NCI-H526 (cell line): ENCODE data around the gene GIPR.
"Not testable (repeated sequence)": the region's sequence is repeated elsewhere in the genome, so short reads cannot be mapped to it uniquely, and the experiment has no call there.

ENCODE experiments used
- DNase-seq, 2 experiments: peaks; one replicate each; lab custom pipeline; 2025; lab: John Stamatoyannopoulos, UW

GIPR gene, protein sequence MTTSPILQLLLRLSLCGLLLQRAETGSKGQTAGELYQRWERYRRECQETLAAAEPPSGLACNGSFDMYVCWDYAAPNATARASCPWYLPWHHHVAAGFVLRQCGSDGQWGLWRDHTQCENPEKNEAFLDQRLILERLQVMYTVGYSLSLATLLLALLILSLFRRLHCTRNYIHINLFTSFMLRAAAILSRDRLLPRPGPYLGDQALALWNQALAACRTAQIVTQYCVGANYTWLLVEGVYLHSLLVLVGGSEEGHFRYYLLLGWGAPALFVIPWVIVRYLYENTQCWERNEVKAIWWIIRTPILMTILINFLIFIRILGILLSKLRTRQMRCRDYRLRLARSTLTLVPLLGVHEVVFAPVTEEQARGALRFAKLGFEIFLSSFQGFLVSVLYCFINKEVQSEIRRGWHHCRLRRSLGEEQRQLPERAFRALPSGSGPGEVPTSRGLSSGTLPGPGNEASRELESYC

DNA sequence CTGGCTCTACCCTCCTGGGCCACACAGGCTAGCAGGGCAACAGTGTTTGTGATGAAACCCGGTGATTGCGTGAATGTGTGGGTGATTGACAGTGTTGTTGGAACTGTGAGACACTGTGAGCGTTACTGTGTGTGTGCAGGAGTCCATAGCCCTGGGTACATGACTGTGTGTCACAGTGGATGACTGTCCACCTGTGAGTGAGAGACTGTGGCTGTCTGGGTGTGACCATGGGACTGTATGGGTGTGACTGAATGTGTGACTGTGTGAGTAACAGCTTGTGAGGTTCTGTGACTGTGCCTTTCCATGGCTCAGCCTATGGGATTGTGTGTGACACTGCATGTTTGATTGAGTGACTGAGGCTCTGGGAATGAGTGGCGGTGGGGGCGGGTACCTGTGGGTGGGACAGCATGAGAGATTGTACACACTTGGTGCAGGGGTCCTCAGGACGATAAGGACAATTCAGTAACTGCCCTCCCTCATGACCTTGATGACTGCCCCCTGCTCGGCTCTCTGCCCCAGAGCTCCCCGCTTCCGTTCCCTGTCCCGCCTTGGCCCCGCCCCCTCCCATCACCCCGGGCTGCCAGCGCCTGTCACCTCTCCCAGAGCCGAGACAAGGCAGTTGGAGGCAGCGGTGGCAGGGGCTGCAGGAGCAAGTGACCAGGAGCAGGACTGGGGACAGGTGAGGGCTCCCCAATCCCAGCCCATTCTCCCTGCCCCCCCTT is at the start of gene GIPR:
Gene GIPR (plus strand): TSS at position 602 of the 722 bp plus-strand sequence. CDS start 1,300 bp downstream, outside the sequence.
- peak in 1 of 2 experiments; percentile 61 for DNase-seq

DNA sequence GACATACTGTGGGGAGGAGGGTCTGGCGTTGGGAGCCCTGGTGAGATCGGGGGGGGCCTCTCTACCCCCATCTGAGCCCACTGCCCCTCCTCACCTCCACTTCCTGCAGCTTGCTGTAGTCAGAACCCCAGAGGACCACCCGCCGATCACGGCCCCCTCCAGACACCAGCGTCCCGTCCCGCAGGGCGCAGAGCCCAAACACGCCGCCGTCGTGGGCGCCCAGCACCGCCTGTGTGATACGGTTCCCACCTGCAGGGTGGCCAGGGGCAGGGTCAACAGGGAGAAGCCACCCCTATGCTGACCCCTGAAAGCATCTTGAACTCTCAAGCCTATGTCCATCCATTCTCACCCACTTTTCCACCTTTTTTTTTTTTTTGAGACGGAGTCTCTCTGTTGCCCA is 46.6 kb upstream of the GIPR start:
- no peak for DNase-seq

DNA sequence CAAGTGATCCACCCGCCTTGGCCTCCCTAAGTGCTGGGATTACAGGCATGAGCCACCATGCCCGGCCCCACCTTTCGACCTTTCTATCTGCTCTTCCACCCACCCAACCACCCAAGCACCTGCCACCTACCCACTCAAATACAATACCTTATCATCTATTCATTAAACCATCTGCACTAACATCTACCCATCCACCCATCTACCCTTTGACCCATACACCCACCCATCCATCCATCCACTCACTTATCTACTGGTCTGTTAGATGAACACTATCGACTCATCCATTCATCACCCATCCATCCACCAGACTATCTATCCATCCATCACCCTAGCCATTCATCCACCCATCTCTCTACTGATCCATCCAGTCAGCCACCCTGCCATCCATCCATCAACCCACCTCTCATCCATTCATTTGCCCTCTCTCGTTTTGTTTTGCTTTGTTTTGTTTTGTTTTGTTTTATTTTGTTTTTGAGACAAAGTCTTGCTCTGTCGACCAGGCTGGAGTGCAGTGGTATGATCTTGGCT is 46.0 kb upstream of the GIPR start:
- DNase-seq = no peak

DNA sequence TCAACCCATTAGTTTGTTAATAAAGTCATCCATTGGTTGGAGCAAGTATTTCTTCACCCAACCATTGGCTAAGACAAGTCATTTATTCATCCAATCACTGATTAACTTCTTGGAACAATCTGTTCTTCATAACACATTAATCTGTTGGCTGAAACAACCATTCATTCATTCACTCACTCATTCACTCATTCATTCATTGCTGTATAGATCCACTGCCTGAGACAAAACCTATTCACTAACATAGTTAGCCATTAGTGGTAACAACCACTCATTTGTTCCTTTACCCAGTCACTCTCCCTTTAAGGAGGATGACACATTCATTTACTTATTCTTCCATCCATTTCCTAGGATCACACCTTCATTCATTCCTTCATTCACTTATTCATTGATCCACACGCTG is 44.0 kb upstream of the GIPR start:
- DNase-seq = no peak

DNA sequence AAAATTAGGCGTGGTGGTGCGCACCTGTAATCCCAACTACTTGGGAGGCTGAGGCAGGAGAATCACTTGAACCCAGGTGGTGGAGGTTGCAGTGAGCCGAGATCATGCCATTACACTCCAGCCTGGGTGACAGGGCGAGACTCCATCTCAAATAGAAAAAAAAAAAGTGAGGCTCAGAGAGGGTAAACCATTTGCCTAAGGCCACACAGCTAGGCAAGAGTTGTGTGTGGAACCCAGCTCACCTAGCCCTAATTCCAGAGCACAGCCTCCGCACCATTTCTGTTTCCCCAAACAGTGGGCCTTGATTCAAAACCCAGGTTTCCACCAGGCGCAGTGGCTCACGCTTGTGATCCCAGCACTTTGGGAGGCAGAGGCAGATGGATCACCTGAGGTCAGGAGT is 39.8 kb upstream of the GIPR start:
- not testable (repeated sequence) for DNase-seq

DNA sequence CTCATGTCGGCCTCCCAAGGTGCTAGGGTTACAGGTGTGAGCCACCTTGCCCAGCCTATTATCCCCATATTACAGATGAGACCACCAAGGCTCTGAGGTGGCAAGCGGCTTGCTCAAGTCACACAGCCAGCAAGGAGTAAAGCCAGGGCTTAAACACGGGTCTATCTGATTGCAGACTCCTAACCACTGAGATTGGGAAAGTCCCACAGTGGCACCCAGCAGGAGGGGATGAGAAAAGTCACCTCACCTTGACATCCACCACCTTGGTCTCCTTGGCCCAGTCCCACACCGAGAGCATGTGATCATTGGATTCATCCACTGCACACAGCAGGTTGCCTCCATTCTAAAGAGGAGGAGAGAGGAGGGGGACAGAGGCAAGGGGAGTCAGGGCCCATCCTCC is 38.3 kb upstream of the GIPR start:
- DNase-seq = no peak

DNA sequence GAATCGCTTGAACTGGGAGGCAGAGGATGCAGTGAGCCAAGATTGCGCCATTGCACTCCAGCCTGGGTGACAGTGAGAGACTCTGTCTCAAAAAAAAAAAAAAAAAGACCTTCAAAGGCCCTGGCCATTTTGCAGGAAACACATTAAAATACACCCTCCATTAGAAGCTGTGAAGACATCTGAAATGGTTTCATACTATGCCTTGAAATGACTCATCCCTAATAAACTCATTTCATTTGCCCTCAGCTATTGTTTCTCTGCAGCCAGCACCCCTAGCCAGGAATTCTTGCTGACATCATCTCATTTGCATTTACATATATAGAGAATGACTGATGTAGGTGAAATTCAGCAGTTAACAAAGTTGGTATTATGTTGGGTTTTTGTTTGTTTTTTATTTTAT is 37.6 kb upstream of the GIPR start:
- DNase-seq = no peak

DNA sequence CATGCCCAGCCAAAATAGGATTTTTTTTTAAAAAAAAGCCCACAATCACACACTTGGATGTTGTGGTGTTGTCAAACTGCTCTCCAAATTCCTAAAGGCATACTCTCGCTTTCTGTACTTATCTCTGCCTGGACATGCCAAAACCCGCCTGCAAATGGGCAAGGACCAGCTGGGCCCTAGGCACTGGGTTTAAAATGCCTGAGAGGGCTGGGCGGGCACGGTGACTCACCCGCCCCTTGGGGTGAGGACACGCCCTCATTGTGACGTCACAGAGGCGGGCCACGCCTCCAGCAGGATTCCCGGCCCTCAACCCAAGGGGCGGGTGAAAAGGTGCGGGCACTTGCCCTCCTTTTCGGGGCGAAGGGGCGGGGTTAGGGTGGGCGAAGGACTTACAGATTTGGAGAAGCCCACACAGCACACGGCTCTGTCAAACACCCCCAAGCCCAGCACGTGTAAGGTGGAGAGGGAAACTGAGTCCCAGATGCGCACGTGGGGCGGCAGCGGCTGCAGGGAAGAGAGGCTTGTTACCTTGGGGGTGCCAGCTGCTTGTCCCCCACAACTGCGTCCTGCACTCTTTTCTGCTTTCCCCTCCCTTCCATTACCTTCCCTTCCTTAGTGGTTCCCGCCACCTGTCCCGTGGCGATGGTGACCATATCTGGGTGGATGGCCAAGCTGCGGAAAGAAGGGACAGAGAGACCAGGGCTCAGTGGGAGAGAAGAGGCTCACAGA is 35.4 kb upstream of the GIPR start:
- DNase-seq = peak; percentile 5 to 73

DNA sequence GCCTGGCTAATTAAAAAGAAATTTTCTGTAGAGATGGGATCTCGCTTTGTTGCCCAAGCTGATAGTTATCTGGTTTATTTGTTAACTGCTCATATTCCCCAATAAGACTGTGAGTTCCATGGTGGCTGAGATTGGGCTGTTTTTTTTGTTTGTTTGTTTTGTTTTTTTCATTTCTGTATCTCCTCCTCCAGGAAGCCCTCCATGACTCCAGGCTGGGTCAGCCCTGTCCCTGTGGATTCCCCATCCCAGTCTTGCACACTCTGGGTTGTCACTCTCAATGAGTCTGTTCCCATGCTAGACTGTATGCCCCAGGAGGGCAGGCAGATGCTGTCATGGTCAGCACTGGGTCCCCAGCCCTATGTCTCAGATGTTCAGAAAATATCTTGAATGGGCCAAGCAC is 31.7 kb upstream of the GIPR start:
- no peak for DNase-seq

DNA sequence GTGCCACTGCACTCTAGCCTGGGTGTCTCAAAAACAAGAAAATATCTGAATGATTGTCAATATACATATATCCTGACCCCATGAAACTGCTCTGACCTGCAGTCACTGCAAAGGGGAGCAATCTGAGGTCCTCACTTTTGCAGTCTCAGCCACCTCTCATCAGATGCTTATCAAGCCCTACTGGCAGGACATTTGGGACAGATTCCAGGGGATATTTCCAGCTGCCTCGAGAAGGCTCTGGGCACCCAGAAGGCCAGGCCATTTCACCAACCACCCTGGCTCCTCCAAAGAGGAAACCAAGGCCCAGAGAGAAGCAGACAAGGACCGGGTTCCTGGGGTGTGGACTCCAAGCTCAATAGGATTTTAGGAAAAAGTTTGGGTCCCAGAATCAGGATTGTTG is 31.1 kb upstream of the GIPR start:
- DNase-seq = no peak

DNA sequence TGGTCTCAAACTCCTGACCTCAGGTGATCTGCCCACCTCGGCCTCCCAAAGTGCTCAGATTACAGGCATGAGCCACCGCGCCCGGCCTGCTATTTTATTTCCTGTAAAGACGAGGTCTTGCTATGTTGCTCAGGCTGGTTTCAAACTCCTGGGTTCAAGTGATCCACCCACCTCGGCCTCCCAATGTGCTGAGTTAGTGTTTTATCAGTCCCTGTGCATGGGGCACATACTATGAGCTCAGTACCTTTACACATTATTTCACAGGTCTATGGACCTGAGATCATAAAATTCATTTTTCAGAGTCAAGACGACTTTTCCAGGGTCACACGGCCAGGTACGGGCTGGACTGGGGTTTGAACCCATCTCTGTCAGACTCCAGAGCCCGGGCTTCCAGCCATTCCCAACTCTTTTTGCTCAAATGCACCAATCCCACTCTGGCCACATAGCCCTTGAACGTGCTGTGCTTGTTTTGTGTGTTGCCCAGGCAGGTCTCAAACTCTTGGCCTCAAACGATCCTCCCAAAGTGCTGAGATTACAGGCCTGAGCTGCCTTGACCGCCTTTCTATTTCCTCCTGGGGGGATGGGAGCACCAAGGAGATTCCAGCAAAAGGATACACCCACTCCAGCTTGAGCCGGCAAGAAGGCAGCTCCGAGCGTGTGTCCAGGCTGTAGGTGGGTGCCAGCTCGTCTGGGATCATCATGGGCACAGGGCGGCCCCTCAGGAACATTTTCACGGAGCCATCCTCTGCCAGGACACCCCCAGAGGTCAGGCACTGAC is 29.9 kb upstream of the GIPR start:
- DNase-seq = no peak

DNA sequence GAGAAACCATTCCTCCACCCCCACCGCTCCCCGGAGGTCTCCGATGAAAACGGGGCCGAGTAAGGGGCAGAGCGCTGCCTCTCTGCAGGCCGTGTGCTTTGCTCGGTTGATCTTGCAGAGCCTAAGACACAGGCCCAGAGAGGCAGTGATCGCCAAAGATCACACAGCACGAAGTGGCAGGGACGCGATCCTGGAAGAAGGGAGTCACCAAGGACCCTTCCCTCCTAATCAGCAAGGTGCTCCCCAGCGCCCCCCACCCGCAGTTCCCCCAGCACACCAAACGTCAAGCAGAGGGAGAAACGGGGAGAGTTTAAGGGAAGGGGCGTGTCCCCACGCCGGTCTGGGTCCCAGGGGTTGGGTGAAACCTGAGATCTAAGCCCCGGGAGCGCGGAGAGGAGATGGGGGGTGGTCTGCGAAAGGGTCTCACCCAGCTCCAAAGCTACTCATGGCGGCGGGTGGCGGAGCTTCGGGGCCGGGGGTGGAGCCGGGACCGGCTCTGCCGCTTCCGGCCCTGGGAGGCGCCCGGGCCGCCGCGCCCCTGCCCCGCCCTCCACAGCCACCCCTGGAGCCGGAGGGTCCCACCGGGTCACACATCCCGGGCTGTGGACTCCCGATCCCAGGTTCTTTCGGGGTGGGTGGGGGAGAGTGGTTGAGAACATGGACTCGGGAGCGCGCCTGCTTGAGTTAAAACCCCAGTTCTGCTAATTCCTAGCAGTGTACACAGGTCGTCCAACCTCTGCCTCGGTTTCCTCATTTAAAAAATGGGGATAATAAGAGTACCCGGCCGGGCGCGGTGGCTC is 28.9 kb upstream of the GIPR start, which contains the start of gene EML2:
Gene EML2 (minus strand): TSS at position 468 of the 800 bp plus-strand sequence. CDS start 21 bp downstream, at position 447.
- DNase-seq = peak; percentile 38 to 51

DNA sequence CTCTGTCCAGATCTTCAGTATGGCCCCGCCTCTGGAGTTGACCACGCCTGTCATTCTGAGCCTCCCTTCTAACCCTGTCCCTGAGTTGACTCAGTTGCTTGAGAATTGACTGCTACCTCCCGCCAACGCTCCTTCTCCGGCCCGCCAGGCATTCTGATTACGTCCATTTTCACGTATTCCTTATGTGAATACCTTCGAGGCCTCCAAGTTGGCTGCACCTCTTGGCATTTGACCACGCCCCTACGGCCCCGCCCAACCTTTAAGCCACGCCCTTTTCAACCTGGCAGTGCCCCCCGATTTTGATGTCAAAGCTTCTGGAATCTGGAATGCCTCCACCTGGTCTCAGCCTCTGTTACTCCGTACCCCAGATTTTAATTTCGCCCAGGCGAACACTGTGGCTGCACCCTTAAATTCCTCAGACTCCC is 27.2 kb upstream of the GIPR start:
- DNase-seq = no peak

DNA sequence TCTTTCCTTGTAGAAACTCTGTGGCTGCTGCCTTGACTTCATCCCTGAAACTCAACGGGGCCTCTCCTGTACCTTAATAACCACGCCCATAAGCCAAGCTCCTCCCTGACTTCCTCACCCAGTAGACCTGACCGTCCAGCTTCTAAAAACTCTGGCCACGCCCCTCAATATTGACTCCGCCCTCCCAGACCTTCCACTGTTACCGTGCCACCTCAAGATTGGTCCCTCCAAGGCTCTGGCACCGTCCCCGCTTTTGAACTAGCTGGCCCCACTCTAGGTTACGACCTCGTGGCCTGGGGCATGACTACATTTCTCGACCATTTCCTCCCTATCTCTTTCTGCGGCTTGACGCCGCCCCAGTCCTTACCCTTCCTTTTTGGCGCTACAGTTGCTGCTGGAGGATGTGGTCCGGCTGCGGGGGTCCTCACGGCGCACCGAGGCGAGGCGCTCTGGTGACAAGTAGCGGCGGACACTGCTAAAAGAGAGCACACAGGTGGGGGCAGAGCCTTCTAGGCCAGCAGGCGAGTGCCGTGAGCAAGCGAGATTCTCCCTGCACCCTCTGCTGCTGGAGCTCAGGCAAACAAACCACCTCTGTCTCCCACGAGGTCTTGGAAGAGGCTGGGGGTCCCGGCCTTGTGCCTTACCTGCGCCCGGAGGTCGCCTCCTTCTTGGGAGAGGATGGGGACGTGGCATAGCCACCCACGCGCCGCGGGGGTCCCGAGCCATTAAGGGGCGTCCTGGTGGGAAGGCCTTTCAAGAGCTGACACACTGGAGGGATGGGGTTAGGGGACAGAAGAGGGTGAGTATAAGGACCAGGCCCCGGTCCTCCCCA is 26.5 kb upstream of the GIPR start:
- DNase-seq = peak; percentile 83 to 94

DNA sequence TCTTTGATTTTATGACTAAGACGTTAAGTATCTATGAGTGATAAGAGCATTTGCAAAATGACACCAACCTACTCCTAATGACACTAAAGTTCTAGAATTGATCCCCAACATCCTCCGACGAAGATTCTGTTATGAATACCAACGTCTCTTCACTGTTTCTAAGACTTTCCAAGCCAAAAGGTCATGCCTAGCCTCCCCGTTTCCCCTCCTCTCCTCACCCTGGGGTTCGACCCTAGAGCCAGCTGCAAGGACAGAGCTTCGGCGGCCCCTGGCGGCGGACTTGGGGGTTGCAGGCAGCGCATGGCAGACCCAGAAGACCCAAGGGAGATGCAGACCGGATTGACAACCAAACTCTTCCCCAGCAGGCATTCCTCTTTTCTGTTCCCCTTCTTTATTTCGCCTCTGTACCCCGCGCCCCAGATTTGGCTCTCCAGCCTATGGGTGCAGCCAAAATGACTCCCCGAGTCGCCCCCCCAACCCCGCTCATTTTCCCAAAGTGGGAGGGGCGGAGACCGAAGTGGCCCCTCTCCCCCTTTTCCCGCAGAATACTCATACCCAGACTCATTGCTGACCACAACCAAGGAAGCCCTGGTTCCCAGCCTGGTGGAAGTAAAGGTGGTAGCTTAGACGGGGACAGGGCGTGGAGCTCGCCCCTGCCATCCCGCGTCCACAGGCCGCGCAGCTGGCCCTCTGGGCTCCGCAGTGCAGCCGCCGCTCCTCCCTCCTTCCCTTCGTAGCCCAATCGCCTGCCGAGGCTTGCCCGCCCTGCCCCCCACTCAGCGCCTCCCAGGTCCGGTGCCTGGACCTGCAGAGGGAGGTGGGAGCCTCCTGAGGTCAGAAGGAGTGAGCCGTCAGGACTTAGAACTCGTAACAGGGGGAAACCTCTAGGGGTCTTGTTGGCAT is 24.7 kb upstream of the GIPR start:
- DNase-seq = peak; percentile 53 to 87

DNA sequence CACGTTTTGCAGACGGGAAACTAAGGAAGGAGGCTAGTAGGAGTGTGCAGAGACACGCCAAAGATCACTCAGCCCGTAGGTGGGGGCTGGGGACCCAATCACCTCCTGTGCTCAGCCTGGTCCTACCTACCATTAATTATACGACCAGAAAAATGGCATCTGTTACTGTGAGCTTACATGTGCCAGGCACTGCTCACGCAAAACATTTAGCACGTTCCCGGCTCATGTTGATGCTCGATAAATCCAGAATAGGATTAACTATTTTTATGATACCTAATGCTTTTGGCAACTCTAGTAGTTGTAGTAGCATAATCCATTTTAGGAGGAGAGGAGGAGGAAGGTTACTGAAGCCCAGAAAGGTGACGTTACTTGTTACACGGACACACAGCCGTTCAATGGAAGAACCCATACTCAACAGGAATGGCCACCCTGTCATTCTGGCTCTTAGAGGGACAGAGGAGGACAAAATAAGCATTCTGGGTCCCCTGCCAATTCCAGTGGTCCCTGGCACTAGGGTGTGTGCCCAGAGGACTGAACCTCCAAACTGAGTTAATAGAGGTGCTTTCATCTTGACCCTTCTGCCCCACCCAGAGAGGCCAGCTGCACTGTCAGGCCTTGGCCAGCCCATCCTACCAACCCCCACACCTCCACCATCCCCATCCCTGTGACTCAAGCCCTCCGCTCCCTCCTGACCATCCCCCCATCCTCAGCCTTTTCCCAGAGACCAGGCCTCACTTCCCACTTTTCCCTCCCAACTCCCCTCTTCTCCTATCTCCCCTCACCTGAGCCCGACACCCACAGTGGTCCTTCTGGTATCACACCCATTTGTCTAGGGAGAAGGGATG is 23.9 kb upstream of the GIPR start:
- DNase-seq = no peak

DNA sequence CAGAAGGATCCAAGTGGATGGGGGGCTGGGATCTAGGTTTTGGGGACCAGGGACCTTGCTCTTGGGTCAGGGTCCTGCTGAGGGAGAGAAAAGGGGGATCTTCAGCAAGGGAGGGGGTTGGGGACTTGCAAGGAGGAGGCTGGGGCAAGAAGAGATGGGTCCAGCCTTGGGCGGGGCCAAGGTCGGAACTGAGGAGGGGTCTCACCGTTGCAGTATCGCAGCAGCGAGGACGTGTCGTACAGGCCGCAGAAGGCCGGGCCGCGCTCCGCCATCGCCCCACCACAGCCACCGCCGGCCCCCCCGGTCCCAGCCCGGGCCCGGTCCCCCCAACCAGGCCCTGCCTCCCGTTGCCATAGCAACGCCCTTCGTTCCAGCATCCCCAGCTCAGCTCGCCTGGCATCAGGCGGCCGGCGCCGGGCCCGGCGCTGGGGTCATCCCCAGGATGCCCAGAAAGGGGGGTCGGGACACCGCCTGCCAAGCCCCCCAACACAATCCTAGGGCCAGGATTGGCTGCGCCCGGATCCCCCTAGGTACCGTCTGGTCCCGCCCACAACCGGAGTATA is 22.9 kb upstream of the GIPR start:
- no peak for DNase-seq
